HG03039 (cell line): Measurements from ENCODE around the gene TOR1AIP2.

ENCODE experiments used
- ATAC-seq: cut with Tn5 transposase; IDR thresholded peaks from one replicate; pipeline ENCODE4 v1.9.1; 2021; ENCODE audit warnings: mild to moderate bottlenecking, moderate library complexity; ENCODE audit not compliant: unreplicated experiment

TOR1AIP2 gene

DNA sequence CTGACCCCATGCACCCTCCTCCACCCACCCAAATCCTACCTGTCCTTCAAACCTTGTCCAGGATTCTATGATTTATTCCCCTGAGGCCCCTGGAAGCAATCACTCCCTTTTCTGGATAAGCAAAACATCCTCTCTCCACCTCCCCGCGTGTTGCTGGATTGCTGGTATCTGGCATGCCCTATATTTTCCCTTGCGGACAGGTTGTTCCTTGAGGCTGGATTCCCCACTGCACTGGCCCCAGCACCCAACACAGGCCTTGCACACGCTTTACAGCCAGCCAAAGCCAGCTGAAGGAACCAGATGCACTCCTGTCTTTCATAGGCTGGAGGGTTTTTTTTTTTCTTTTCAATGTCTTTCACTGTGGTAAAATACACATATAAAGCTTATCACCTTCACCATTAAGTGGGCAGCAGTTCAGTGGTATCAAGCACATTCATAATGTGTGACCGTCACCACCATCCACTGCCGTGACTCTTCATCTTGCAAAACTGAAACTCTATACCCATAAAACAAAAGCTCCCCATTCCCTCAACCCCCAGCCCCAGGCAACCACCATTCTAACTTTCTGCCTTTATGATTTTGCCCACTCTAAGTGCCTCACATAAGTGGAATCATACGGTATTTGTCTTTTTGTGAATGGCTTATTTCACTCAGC, 50.9 kb downstream of the TOR1AIP2 start:
- no peak for ATAC-seq

DNA sequence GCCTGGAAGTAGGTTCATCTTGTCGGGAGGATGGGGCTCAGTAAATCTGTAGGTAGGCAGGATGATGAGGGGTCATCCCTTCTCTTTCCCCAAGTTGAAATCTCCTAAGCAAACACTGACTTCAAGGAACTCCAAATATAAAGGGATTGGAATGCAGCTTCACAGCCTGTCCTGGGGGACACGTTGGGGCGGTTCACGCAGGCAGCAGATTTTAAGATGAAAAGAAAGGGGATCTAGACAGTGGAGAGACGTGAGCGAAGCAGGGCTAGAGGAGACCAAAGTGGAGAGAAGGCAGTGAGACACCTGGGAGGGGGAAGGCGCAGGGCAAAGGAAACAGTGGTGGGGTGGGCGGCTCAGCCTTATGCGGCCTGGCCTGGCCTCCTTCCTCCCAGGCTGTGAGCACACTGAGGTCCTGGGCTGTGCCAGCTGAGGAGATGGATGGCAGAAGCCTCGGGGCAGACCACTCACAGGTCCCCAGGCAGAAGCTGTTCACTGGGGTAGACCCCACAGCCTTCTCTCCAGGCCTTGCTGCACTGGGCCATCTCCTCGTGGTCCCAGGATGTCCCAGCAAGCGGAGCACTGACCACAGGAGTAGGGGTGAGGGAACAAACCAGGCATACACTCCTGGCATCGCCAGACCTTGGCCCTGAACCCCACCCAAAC, 51.7 kb downstream of the TOR1AIP2 start:
- no peak for ATAC-seq

DNA sequence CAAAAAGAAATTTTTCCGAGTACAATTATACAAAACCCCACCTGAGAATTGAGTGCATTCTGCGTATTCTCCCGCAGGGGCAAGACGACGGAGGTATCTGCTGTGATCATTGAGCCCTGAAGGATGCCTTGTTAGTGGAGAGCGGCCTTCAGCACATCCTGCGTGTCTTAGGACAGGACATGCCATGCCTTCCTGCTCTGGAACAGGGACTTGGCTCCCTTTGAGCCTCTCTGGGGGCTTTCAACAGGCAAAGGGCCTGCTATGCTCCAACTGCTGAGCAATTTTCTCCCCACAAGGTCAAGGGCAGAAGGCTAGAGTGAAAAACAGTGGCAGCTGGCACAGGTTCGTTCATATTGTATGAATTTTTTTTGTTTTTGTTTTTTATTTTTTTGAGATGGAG, 52.4 kb downstream of the TOR1AIP2 start:
- ATAC-seq: no peak

DNA sequence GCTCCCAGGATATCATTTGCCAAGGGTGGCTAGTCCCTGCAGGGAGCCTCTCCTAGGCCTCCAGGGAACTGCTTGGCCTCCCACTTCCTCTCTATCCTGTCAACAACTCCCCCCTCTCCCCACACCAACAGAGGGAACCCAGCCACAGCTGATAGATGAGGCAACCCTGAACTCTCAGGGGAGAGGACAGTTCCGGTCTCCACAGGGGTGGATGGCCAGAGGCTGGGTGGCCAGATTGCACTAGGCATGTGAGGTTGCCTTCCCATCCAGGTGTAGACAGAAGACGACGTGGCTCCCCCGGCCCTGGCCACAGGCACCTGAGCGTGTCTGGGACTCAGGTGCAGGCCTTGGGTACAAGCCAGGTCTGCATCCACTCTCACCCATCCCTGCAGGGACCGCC, 53.3 kb downstream of the TOR1AIP2 start:
- no peak for ATAC-seq

DNA sequence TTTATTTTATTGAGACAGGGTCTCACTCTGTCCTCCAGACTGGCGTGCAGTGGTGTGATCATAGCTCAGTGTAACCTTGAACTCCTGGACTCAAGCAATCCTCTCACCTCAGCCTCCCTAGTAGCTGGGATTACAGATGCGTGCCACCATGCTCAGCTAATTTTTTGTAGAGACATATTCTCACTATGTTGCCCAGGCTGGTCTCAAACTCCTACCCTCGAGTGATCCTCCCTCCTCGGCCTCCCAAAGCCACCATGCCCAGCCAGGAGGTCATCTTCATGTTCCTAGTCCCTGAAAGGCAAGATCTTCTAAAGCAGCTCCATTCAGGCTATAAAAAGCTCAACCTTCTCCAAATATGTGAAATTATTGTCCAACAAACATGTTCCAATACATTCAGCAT, 53.9 kb downstream of the TOR1AIP2 start:
- no peak for ATAC-seq

DNA sequence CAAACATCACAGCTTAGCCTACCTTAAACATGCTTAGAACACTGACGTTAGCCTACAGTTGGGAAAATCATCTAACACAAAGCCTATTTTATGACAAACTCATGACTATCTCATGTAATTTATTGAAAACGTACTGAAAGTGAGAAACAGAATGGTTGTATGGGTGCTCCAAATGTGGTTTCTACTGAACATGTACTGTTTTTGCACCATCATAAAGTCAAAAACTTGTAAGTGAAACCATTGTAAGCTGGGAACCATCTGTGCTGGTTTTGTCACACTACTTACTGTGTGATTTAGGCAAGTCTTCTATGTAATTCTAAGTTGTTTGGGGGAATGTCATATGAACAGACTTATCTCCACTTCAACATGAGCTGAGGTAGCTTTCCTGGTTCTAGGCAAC, 55.5 kb downstream of the TOR1AIP2 start:
- no peak for ATAC-seq

DNA sequence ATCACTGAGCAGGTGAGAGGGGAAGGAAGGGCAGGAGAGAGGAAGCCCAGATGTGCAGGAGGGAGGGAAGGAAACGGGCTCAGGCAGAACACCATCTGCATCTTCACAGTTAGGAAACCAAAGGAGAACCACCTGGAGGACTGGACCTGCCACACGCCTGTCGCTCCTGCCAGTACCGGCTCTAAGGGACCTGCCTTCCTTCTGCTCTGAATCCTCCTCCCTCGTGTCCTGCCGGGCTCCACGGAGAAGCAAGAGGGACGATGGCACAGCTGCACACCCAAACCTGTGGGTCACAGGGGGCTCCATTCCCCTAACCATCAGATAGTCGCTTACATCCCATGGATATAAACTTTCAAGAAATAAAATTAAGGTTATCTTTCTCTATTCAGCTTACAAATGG, 56.1 kb downstream of the TOR1AIP2 start:
- no peak for ATAC-seq

DNA sequence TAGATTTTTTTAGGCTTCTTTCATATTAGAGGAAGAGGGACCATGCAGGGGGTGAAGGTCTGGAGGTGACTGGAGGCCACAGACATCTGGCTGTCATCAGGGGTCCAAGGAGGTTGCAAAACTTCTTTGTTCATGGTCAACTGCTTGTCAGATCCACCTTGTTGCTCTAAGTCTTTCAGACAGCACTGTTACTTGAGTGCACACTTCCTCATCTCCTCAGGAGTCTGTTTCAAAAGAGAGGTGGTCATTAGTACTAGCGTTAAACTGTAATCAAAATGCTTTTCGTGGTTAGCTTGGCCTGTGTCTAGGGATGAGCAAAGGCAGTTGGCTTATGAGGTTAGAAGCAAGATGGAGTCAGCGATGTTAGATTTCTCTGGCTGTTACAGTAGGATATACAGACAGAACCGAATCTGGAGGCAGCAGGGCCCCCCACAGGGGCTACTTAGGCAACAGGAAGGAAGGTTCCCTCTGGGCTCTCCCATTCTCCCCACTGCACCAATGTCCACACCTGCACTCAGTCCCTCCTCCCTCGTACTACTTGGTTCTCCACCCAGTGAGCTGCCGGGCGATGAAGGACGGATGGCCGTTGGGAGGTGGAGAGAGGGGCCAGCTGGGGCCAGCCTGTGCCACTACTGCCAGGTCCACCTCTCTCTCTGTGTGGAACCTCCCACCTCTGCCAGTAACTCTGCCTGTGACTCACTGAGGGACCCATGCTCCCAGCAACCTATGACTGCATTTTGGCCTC, 57.2 kb downstream of the TOR1AIP2 start:
- ATAC-seq: no peak

DNA sequence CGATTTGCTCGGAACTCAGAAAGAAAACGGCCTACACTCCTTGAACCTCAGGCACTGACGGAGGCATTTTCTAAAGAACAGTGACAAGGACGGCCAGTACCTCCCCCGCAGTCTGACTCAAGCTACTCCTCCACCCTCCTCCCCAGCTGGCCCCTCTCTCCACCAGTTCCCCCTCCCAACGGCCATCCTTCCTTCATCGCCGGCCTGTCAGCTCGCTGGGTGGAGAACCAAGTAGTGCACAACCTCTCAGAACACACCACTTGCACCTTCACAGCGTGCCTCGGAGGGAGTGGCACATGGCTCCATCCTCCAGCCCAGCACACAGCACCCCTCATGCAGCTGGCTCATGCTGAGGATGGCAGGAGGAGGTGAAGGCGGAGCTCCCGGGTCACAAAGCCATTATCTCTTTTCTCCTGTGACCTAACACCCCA, 58.8 kb downstream of the TOR1AIP2 start:
- ATAC-seq: no peak

DNA sequence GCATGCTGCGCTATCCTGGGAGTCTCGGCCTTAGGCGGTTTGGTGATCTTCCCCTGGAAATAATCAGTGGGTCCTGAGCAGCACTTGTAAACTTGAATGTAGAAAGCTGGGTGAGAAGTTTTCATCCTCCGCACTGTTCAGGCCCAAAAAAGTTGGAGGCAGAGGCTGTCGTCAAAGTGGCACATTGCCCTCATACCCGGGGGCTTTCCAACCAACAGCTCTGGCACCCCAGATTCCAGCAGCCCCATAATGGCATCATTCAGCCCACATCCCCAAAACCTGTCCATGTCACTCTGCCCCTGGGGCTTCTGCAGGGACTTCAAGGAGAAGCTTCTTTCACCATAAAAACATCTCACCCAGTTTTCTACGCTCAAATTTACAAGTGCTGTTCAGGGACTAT, 59.3 kb downstream of the TOR1AIP2 start:
- no peak for ATAC-seq

DNA sequence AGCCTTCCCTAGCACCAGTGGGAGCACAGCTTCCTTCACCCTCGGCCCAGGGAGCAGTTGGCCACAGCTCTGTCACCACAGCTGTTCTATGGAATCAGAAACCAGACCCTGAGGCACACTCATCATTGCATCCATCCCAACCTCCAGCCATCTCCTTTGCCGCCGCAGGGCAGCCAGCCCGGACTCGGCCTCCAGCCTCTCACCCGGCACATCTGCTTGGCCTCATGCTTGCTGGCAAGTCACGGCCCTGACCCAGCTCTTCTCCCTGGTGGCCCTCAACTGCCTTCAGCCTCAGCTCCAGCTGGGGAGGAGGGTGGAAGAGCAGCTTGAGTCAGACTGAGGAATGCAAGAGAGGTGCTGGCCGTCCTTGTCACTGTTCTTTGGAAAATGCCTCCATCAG, 59.8 kb downstream of the TOR1AIP2 start:
- ATAC-seq: no peak

DNA sequence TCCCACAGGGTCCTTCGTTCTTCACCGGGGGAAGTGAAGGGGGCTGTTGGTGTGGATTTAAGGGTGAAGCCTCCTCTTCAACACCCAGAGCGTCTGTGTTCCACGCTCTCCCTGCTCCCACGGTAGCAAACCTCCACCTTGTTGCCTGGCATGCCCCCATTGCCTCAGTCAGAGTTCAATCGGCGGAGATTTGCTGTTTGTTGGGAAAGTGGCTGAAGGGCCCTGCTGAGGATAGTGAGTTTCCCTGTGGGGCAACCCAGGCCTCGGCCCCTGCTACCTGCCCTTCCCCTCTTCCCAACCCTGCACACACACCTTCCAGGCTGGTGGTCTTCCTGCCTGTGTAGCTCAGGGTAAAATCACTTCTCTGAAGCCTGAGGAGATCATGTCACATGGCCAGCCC, 60.5 kb downstream of the TOR1AIP2 start:
- ATAC-seq: no peak

DNA sequence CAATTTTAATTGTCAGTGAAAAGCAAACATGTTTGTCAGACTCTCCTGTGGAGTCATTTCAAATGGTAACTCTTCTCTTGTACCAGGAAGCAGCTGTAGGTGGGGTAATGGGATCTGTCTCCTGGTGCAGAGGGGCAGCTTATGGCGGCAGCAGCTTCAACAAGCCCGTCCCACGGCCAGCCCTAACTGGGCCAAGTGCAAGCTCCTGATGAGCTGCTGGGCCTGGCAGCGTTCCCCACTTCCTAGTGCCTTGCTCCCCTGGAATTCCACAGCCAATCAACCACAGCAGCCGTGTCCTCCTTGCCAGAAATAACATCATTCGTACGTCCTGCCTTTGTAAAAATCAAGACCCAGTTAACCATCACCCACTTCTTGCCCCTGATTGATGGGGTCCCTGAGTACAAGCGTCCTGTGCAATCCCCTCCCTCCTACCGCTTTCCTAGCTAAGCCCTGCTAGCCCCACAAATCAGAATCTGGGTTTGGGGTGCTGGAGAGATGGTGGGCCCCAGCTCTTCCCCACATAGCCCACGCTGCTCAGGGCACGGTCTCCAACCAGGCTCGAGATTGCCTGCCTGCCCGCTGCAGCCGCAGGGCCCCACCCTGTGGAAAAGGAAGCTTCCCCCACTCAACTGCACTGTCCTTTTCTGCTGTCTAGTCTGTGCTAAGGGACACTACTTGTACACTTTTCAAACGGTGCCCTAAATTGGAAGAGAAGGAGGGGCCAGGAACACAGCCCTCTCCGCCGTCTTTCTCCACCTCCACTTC, 61.2 kb downstream of the TOR1AIP2 start:
- no peak for ATAC-seq

DNA sequence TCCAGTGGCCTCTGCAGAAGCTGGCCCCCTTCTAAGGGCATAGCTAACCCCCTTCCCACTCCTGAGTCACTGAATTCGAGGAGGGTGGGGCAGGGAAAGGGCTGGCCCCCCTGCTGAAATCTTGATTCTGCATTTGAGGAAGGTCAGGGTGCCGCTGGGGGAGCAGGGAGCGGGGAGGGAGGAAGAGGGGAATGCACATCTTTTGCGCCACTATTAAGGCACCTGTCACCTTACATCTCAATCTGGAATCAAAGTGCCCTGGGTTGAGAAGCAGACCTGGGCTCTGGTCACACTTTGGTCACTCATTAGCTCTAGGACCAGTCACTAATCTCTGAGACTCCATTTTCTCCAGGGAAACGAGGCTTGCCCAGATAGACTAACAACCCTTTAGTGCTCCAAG, 62.0 kb downstream of the TOR1AIP2 start:
- no peak for ATAC-seq

DNA sequence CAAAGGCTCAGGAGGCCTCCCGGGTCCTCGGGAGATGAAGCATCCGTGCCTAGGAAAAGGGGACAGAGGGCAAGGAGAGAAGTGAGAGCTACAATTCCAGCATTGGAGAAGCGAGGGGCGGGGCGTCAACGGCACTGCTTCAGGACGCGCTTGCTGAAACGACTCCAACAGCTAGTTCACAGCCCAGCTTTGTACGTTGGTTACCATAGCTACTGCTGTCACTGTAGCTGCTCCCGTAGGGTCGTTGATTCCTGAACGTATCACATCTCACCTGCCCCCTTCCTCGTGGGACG, 63.1 kb downstream of the TOR1AIP2 start:
- peak; percentile 28 for ATAC-seq

DNA sequence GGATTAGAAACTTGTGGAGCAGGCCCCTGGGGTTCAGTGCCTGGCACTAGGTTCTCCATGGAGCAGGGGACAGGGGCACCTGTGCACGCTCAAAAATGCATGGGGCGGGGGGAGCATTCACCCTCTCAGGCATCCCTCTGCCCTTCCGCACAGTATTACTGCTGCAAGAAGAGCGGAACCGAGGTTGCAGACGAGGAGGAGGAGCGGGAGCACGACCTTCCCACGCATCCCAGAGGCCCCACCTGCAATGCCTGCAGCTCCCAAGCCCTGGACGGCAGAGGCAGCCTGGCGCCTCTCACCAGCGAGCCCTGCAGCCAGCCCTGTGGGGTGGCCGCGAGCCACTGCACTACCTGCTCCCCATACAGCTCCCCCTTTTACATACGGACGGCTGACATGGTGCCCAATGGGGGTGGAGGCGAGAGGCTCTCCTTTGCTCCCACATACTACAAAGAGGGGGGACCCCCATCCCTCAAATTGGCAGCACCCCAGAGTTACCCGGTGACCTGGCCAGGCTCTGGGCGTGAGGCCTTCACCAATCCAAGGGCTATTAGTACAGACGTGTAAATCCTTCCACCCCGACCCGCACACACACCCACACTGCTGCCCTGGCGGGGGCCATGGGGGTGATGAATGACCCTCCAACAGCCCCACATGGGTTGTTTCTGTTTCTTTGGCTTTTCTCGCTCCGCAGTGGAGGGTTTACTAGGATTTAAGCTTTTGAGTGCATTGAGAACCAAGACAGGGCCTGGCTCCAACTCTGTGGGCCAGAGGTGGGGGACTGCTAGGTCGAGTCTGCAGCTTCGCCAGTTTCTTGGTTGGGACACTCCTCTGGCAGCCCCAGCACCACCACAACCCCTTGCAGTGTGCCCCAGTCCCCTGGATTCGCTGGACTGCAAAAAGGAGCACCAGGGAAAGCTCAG, 63.7 kb downstream of the TOR1AIP2 start:
- ATAC-seq: no peak

DNA sequence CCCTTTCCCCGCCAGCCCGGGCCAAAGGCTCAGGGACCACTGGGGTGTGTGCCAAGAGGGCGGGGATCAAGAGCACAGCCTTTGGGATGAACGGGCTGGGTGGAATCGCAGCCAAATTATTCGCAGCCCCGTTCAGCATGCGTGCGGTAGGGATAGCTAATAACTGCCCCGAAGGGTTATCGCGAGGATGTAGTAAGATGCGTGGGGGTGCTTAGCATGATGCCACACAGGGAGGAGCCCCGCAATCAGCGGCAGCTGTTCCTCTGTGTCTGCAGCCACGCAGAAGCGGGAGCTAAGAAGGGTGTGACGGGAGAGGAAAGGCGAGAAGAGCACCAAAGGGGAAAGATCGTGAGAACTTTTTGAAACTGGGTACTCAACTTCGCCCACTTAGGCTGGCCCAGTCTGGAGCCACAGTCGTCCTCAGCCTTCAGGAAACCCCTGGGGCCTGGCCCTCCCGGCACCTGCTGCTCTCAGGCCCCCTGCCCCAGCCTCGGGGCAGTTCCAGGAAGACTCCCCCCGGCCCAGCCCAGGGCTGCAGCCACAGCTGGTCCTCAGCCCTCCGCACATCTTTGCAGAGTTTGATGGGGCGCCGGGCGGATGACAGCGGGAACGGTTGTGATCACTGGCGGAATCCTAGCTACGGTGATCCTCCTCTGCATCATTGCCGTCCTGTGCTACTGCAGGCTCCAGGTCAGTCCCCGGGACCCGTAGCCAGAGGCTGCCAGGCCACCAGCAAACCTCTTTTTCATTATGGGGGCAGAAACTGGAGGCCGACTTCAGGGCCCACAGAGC, 64.9 kb downstream of the TOR1AIP2 start:
- no peak for ATAC-seq

DNA sequence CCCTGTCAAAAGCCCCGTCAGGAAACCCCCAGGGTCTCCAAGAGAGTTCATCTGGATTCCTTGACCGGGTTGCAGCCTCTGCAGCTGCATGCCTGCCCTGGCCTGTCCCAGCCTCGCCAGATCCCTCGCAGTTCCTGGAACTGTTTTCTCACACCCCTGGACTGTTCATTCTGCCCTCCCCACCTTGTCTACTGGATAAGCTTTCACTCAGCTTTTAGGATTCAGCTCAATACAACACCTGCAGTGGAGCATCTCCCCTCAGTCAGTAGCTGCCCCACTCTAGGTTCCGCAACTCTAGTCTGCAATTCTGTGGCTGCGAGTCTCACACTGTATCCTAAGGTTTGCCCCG, 67.3 kb downstream of the TOR1AIP2 start:
- no peak for ATAC-seq

DNA sequence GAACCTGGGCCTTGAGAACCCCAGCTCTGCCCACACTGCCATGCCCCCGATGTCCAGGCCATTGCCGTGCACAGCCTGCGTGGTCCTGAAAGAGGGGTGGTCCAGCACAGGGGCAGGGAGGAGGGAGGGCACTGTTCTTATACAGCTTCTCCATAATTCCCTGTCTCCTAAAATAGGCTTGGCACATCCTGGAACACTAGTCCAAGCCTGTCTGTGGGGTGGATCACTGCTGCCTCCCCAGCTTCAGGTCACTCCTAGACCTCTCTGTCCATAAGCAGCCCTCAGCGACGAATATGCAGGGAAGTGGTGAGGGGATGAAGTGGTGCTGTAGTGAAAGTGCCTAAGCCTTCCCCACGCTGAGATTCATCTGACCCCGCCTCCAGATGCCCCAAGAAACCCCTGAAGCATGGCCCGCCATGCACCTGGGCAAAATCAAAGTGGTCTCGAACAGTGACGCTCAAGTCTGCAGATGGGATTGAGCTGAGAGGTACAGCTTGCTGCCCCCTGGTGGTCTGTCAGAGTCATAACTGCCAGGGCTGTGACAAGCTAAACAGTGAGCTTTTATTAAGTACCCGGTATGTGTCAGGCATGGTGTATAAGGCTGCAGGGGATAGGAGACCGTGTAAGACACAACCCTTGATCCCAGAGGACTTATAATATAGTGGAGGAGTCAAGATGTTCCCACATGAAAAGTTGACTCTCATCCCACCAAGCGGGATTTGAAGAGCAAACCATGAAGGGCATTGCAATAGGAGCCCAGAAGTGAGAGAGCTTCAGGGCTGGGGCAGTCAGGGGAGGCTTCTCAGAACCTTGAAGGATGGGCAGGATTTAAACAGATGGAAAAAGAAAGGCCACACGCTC, 67.9 kb downstream of the TOR1AIP2 start:
- peak; percentile 64 for ATAC-seq
